ENCODE data around the gene ZNF732. TPM values are rescaled to one million over a fixed set of nuclear protein-coding genes. Genes with fewer than 3 reads are reported as not detected.

Gene ZNF732
- total and polyA plus RNA-seq, 9 of the 15 experiments (the other 6 are each of a cell fraction or from before 2014, with no cell fraction given): 0.06 to 0.36 (median 0.15) TPM; not detected in 1

- TF ChIP-seq FOSL1 (tag; conservative IDR thresholded peaks at IDR 0.05) (peak; percentile 91), ZNF384 (IDR thresholded peaks at IDR 0.05; ENCODE audit: low read depth, low read length) (no peak), ARID1B (IDR thresholded peaks at IDR 0.05) (peak; percentile 57), CBFA2T3 (IDR thresholded peaks at IDR 0.05) (peak; percentile 9; the same call in 1 of the 2 replicates), TAL1 (IDR thresholded peaks at IDR 0.05) (peak; percentile 40; the same call in 1 of the 2 replicates), ZFP1 (CRISPR knock-in tag; IDR thresholded peaks at IDR 0.05) (peak; percentile 99)
- Histone ChIP-seq H3K27ac (ENCODE audit: extremely low read depth, low read depth, low read length) (no peak overlapping the region), H4K20me1 (replicated peaks; ENCODE audit: control insufficient read depth, insufficient read depth, low read length) (no peaks in the 10 kb centered on the region), H3K4me3 (no peak overlapping the region), H3K9ac (ENCODE audit: insufficient read depth in 1 of 2, low read depth in 2 of 2, low read length in 2 of 2) (no peak overlapping the region), H3K9me1 (ENCODE audit: control insufficient read depth, insufficient read depth, low read length) (no peaks in the 10 kb centered on the region), H3K36me3 (ENCODE audit: control insufficient read depth, insufficient read depth, low read length) (no peaks in the 10 kb centered on the region), H3K9me3 (replicated peaks; ENCODE audit: control insufficient read depth, insufficient read depth, low read depth, low read length) (peaks cover 1% of the 10 kb centered on the region; the same call in 1 of the 2 replicates), H2AFZ (ENCODE audit: low read depth, low read length) (no peak overlapping the region), H3K4me1 (replicated peaks in 1 of 2; ENCODE audit: control insufficient read depth in 2 of 2, insufficient read depth in 2 of 2, low read length in 2 of 2) (no peaks in the 10 kb centered on the region), H3K79me2 (ENCODE audit: control insufficient read depth, insufficient read depth, low read length) (no peaks in the 10 kb centered on the region), H3K27me3 (ENCODE audit: control insufficient read depth in 2 of 2, insufficient read depth in 2 of 2, low read length in 2 of 2) (no peaks in the 10 kb centered on the region), H3K4me2 (ENCODE audit: insufficient read depth, low read length) (no peak overlapping the region)
- intact Hi-C loops (cut with micrococcal nuclease): no loop called here
- ChIA-PET POLR2A (no interaction called here), CTCF (ENCODE audit: low intra/inter-chr PET ratio) (no interaction called here)
- FAIRE-seq (no peak), DNase-seq (ENCODE audit: extremely low read depth in 1 of 4, low spot score in 3 of 4) (no peak), ATAC-seq (no peak)
- in situ Hi-C loops (cut with MboI): no loop called here
- no TSS peak for BruUV-seq (replicated peaks)
- WGBS (ENCODE audit: insufficient coverage, low coverage, missing lambda C conversion rate): 2% methylated on average over 2 of the region's 2 CpGs
Observed at GRCh38 chr4:252065-252601, 53.1 kb downstream of the ZNF732 start.

- intact Hi-C loops (cut with micrococcal nuclease): no loop called here
- CTCF ChIA-PET (ENCODE audit: low intra/inter-chr PET ratio): no interaction called here
- TF ChIP-seq SMC3 (conservative IDR thresholded peaks at IDR 0.05; ENCODE audit: insufficient read depth, low read depth, low read length) (0 out of 2 replicates have a peak, but pooled peaks have one; percentile 22), STAT5A (IDR thresholded peaks at IDR 0.05; ENCODE audit: borderline replicate concordance, low read length) (no peak)
- TF ChIP-seq, protein P1, sequence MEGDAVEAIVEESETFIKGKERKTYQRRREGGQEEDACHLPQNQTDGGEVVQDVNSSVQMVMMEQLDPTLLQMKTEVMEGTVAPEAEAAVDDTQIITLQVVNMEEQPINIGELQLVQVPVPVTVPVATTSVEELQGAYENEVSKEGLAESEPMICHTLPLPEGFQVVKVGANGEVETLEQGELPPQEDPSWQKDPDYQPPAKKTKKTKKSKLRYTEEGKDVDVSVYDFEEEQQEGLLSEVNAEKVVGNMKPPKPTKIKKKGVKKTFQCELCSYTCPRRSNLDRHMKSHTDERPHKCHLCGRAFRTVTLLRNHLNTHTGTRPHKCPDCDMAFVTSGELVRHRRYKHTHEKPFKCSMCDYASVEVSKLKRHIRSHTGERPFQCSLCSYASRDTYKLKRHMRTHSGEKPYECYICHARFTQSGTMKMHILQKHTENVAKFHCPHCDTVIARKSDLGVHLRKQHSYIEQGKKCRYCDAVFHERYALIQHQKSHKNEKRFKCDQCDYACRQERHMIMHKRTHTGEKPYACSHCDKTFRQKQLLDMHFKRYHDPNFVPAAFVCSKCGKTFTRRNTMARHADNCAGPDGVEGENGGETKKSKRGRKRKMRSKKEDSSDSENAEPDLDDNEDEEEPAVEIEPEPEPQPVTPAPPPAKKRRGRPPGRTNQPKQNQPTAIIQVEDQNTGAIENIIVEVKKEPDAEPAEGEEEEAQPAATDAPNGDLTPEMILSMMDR (IDR thresholded peaks at IDR 0.05 in 2 of 3, conservative IDR thresholded peaks at IDR 0.05 in 1 of 3; ENCODE audit: insufficient read depth in 2 of 3, low read depth in 1 of 3, low read length in 3 of 3): peak; percentile 44 to 75 (median 65)
Observed at GRCh38 chr4:244471-244870, 60.8 kb downstream of the ZNF732 start.

More at GRCh38 chr4:244471-244870, 60.8 kb downstream of the ZNF732 start:
- DNase-seq (ENCODE audit: extremely low read depth in 1 of 4, low spot score in 3 of 4) (peak; percentile 19 to 58 (median 32)), ATAC-seq (peak; percentile 44; the same call in 1 of the 3 replicates), FAIRE-seq (peak; percentile 69)
- Histone ChIP-seq H3K9ac (ENCODE audit: insufficient read depth in 1 of 2, low read depth in 2 of 2, low read length in 2 of 2) (no peak overlapping the region), H4K20me1 (replicated peaks; ENCODE audit: control insufficient read depth, insufficient read depth, low read length) (no peaks in the 10 kb centered on the region), H3K27ac (ENCODE audit: extremely low read depth, low read depth, low read length) (no peak overlapping the region), H3K4me3 (no peak overlapping the region), H3K36me3 (ENCODE audit: control insufficient read depth, insufficient read depth, low read length) (no peaks in the 10 kb centered on the region), H3K27me3 (ENCODE audit: control insufficient read depth in 2 of 2, insufficient read depth in 2 of 2, low read length in 2 of 2) (no peaks in the 10 kb centered on the region), H3K9me1 (ENCODE audit: control insufficient read depth, insufficient read depth, low read length) (no peaks in the 10 kb centered on the region), H3K4me1 (replicated peaks in 1 of 2; ENCODE audit: control insufficient read depth in 2 of 2, insufficient read depth in 2 of 2, low read length in 2 of 2) (no peaks in the 10 kb centered on the region), H2AFZ (ENCODE audit: low read depth, low read length) (no peak overlapping the region), H3K9me3 (replicated peaks; ENCODE audit: control insufficient read depth, insufficient read depth, low read depth, low read length) (peaks cover 2% of the 10 kb centered on the region; the same call in 1 of the 2 replicates), H3K79me2 (ENCODE audit: control insufficient read depth, insufficient read depth, low read length) (no peaks in the 10 kb centered on the region), H3K4me2 (ENCODE audit: insufficient read depth, low read length) (no peak overlapping the region)
- POLR2A ChIA-PET: interaction anchor here (0.6 kb wide), 1 partner anchor 439 kb away, joined by 3 read pairs; no protein-coding TSS in a partner anchor
- BruUV-seq (replicated peaks): no TSS peak
- in situ Hi-C loops (cut with MboI): no loop called here
- 2% methylated on average over 7 of the region's 7 CpGs for WGBS (ENCODE audit: insufficient coverage, low coverage, missing lambda C conversion rate)

Measured in K562 (cell line).